GM19455 (cell line): ENCODE results near the gene RALGAPA2.

ENCODE experiments used
- ATAC-seq: cut with Tn5 transposase; IDR thresholded peaks from one replicate; pipeline ENCODE4 v1.9.1; 2021; ENCODE audit not compliant: unreplicated experiment

Gene RALGAPA2

GRCh38 chr20:20411402-20411801 lies 301.0 kb downstream of the RALGAPA2 start:
- ATAC-seq: no peak

- ATAC-seq: no peak
Measured at GRCh38 chr20:20410678-20411077, 301.8 kb downstream of the RALGAPA2 start.

- ATAC-seq: no peak
Measured at GRCh38 chr20:20409331-20409730, 303.1 kb downstream of the RALGAPA2 start.

GRCh38 chr20:20407891-20408805 lies 304.3 kb downstream of the RALGAPA2 start:
- ATAC-seq: no peak

- ATAC-seq: no peak
Measured at GRCh38 chr20:20406306-20406705, 306.1 kb downstream of the RALGAPA2 start.

GRCh38 chr20:20405623-20406022 lies 306.8 kb downstream of the RALGAPA2 start:
- ATAC-seq: no peak

GRCh38 chr20:20404633-20405032 lies 307.8 kb downstream of the RALGAPA2 start:
- no peak for ATAC-seq

GRCh38 chr20:20401991-20402390 lies 310.5 kb downstream of the RALGAPA2 start:
- ATAC-seq: no peak

- no peak for ATAC-seq
Measured at GRCh38 chr20:20399531-20400500, 312.6 kb downstream of the RALGAPA2 start.

GRCh38 chr20:20398123-20398522 lies 314.3 kb downstream of the RALGAPA2 start:
- no peak for ATAC-seq

GRCh38 chr20:20396794-20397193 lies 315.6 kb downstream of the RALGAPA2 start:
- ATAC-seq: no peak

GRCh38 chr20:20395903-20396568 lies 316.4 kb downstream of the RALGAPA2 start:
- no peak for ATAC-seq

- no peak for ATAC-seq
Measured at GRCh38 chr20:20395087-20395486, 317.4 kb downstream of the RALGAPA2 start.

- ATAC-seq: no peak
Measured at GRCh38 chr20:20393207-20394120, 319.0 kb downstream of the RALGAPA2 start.

- no peak for ATAC-seq
Measured at GRCh38 chr20:20391766-20392165, 320.7 kb downstream of the RALGAPA2 start.

- no peak for ATAC-seq
Measured at GRCh38 chr20:20391115-20391514, 321.3 kb downstream of the RALGAPA2 start.

GRCh38 chr20:20390393-20390792 lies 322.1 kb downstream of the RALGAPA2 start:
- ATAC-seq: no peak

- no peak for ATAC-seq
Measured at GRCh38 chr20:20386192-20386591, 326.3 kb downstream of the RALGAPA2 start.

GRCh38 chr20:20375862-20376261 lies 336.6 kb downstream of the RALGAPA2 start:
- no peak for ATAC-seq

- no peak for ATAC-seq
Measured at GRCh38 chr20:20373091-20373571, 339.3 kb downstream of the RALGAPA2 start.
